Natural killer cell (primary cell): Measurements from ENCODE around the gene DNAH10. TPM values are rescaled to one million over a fixed set of nuclear protein-coding genes. Genes with fewer than 3 reads are reported as not detected.

Source experiments
- ATAC-seq, 3 donors: fragments of 150-1000 bp in 2 of 3; fragments of 200-7000 bp in 1 of 3; cut with Tn5 transposase; 1 replicate in 1 of 3; 2 replicates in 2 of 3; pipeline ENCODE4 v1.10.0; 2021; ENCODE audit warnings: mild to moderate bottlenecking in 2 of 3, moderate library complexity in 2 of 3
- DNase-seq, 2 donors: peaks; one replicate each; pipeline versions ENCODE4 v3.0.0 to v3.0.0-alpha.2; 2013 to 2021; ENCODE audit warnings: mixed read lengths in 1 of 2
- H3K27ac ChIP-seq: one replicate; pipeline ENCODE4 v1.5.1; 2013; ENCODE audit warnings: mild to moderate bottlenecking, low read length
- H3K27me3 ChIP-seq: one replicate; pipeline ENCODE4 v1.6.1; 2013; ENCODE audit warnings: low read length; ENCODE audit not compliant: control insufficient read depth, insufficient read depth
- H3K36me3 ChIP-seq: one replicate; pipeline ENCODE4 v1.6.1; 2013; ENCODE audit warnings: low read length; ENCODE audit not compliant: control insufficient read depth, insufficient read depth
- H3K4me1 ChIP-seq: one replicate; pipeline ENCODE4 v1.6.1; 2013; ENCODE audit warnings: low read length; ENCODE audit not compliant: control insufficient read depth, insufficient read depth
- H3K4me3 ChIP-seq: one replicate; pipeline ENCODE4 v1.5.1; 2013; ENCODE audit warnings: low read length
- H3K9me3 ChIP-seq: one replicate; pipeline ENCODE4 v1.6.1; 2013; ENCODE audit warnings: low read length; ENCODE audit not compliant: control insufficient read depth, insufficient read depth
- H3K27ac Mint-ChIP-seq, 2 donors: one replicate each; pipeline ENCODE4 v1.8.0; 2022; ENCODE audit warnings: mild to moderate bottlenecking in 2 of 2, mixed read lengths in 2 of 2, moderate library complexity in 1 of 2
- H3K27me3 Mint-ChIP-seq, 2 donors: one replicate each; pipeline ENCODE4 v1.8.0; 2022; ENCODE audit warnings: low read depth in 2 of 2, mixed read lengths in 2 of 2
- H3K36me3 Mint-ChIP-seq: one replicate; pipeline ENCODE4 v1.8.0; 2022; ENCODE audit warnings: mixed read lengths
- H3K4me1 Mint-ChIP-seq, 2 donors: one replicate each; pipeline ENCODE4 v1.8.0; 2022; ENCODE audit warnings: mixed read lengths in 2 of 2
- H3K4me3 Mint-ChIP-seq: one replicate; pipeline ENCODE4 v1.8.0; 2022; ENCODE audit warnings: mild to moderate bottlenecking, moderate library complexity, mixed read lengths
- H3K9me3 Mint-ChIP-seq, 2 donors: one replicate each; pipeline ENCODE4 v1.8.0; 2022; ENCODE audit warnings: mixed read lengths in 2 of 2
- CTCF ChIP-seq: fragments of 200-600 bp; IDR thresholded peaks from one replicate; pipeline ENCODE4 v1.8.0; 2022; ENCODE audit warnings: antibody characterized with exemption
- WGBS: methylation state at CpG from one replicate; pipeline ENCODE4 v1.1.7; 2013; ENCODE audit warnings: missing lambda C conversion rate; ENCODE audit not compliant: insufficient coverage; 5-methylcytosine and 5-hydroxymethylcytosine counted together
- intact Hi-C: fragments of 100-400 bp; cut with micrococcal nuclease; formaldehyde crosslinking; loops from one replicate; pipeline ENCODE4 v1.14.2; 2022
- total RNA-seq, 4 donors: library from RNA; stranded (reverse); fragments of 120-200 nt in 1 of 4; gene quantifications; one replicate each; pipeline versions ENCODE4 v1.2.3 to v1.2.4, GENCODE V29; 2013 to 2022

DNAH10 gene
- total RNA-seq, 3 donors from 2014 or later (not counting 1 experiment from before 2014, with no cell fraction given): 0.43 to 1.7 (median 0.94) TPM

- no peaks in the 10 kb centered on the region for H3K36me3 ChIP-seq
- H3K9me3 Mint-ChIP-seq: no peaks in the 10 kb centered on the region
- H3K27ac ChIP-seq: no peak overlapping the region
- no peak for DNase-seq
- ATAC-seq: no peak
- no peaks in the 10 kb centered on the region for H3K4me1 Mint-ChIP-seq
- no peak overlapping the region for H3K4me3 Mint-ChIP-seq
- intact Hi-C loops: no loop called here
- no peaks in the 10 kb centered on the region for H3K36me3 Mint-ChIP-seq
- no peaks in the 10 kb centered on the region for H3K27me3 ChIP-seq
- H3K9me3 ChIP-seq: no peaks in the 10 kb centered on the region
- 96% methylated on average over 14 of the region's 14 CpGs for WGBS
- no peak for TF ChIP-seq CTCF
- H3K4me1 ChIP-seq: no peaks in the 10 kb centered on the region
- no peak overlapping the region for H3K27ac Mint-ChIP-seq
- H3K4me3 ChIP-seq: no peak overlapping the region
- peaks cover 2 to 8% of the 10 kb centered on the region in 2 donors for H3K27me3 Mint-ChIP-seq
Observed at GRCh38 chr12:123879691-123880090, 117.6 kb downstream of the DNAH10 start.

GRCh38 chr12:123882161-123882705 is 120.1 kb downstream of the DNAH10 start:
- Histone ChIP-seq H3K9me3 (no peaks in the 10 kb centered on the region), H3K4me1 (no peaks in the 10 kb centered on the region), H3K4me3 (no peak overlapping the region), H3K27ac (no peak overlapping the region), H3K27me3 (no peaks in the 10 kb centered on the region), H3K36me3 (no peaks in the 10 kb centered on the region)
- Mint-ChIP-seq H3K4me3 (no peak overlapping the region), H3K4me1 (no peaks in the 10 kb centered on the region), H3K27ac (no peak overlapping the region), H3K27me3 (peaks cover 0 to 8% of the 10 kb centered on the region in 2 donors), H3K36me3 (no peaks in the 10 kb centered on the region), H3K9me3 (no peaks in the 10 kb centered on the region)
- no peak for TF ChIP-seq CTCF
- ATAC-seq (no peak), DNase-seq (no peak)
- intact Hi-C loops: no loop called here
- WGBS: 77% methylated on average over 8 of the region's 8 CpGs

- Mint-ChIP-seq H3K4me1 (no peaks in the 10 kb centered on the region), H3K9me3 (no peaks in the 10 kb centered on the region), H3K27me3 (peaks cover 0 to 2% of the 10 kb centered on the region in 2 donors), H3K36me3 (no peaks in the 10 kb centered on the region), H3K4me3 (no peak overlapping the region), H3K27ac (no peak overlapping the region)
- Histone ChIP-seq H3K27ac (no peak overlapping the region), H3K4me1 (no peaks in the 10 kb centered on the region), H3K27me3 (peaks cover 3% of the 10 kb centered on the region), H3K4me3 (no peak overlapping the region), H3K9me3 (no peaks in the 10 kb centered on the region), H3K36me3 (no peaks in the 10 kb centered on the region)
- intact Hi-C loops: no loop called here
- 85% methylated on average over 13 of the region's 13 CpGs for WGBS
- ATAC-seq (no peak), DNase-seq (no peak)
- TF ChIP-seq CTCF: no peak
Observed at GRCh38 chr12:123886258-123886657, 124.2 kb downstream of the DNAH10 start.

- WGBS: 87% methylated on average over 22 of the region's 22 CpGs
- H3K27me3 Mint-ChIP-seq: peaks cover 0 to 4% of the 10 kb centered on the region in 2 donors
- H3K27me3 ChIP-seq: peaks cover 3% of the 10 kb centered on the region
- ATAC-seq (no peak), DNase-seq (no peak)
- H3K9me3 Mint-ChIP-seq: no peaks in the 10 kb centered on the region
- H3K4me3 ChIP-seq: no peak overlapping the region
- H3K4me1 Mint-ChIP-seq: no peaks in the 10 kb centered on the region
- no peaks in the 10 kb centered on the region for H3K36me3 ChIP-seq
- no peak overlapping the region for H3K27ac ChIP-seq
- H3K27ac Mint-ChIP-seq: no peak overlapping the region
- no peaks in the 10 kb centered on the region for H3K36me3 Mint-ChIP-seq
- H3K9me3 ChIP-seq: no peaks in the 10 kb centered on the region
- intact Hi-C loops: no loop called here
- H3K4me1 ChIP-seq: no peaks in the 10 kb centered on the region
- H3K4me3 Mint-ChIP-seq: no peak overlapping the region
- no peak for TF ChIP-seq CTCF
Observed at GRCh38 chr12:123886931-123887582, 125.0 kb downstream of the DNAH10 start.
